ENCODE data around the gene GPR50.

GRCh38 chrX:151181088-151181487 lies 4.7 kb downstream of the GPR50 start:
- TF ChIP-seq PRPF4 (IDR thresholded peaks at IDR 0.05; ENCODE audit: low read depth, low read length, poor library complexity, severe bottlenecking): no peak
- no peak for TF ChIP-seq TFE3 (CRISPR knock-in tag; IDR thresholded peaks at IDR 0.05)
- TF ChIP-seq ZFP82 (CRISPR knock-in tag; IDR thresholded peaks at IDR 0.05; ENCODE audit: borderline replicate concordance): no peak
